WI38 (cell line): ENCODE measurements around the gene HOXD11.

Experiments used
- H3K4me3 ChIP-seq: 2 replicates; pipeline ENCODE4 v1.5.1; 2011; ENCODE audit warnings: low read depth, mild to moderate bottlenecking, control low read depth, low read length
- CTCF ChIP-seq: IDR thresholded peaks from 2 replicates; pipeline ENCODE4 v1.5.1; 2012; ENCODE audit warnings: low read depth, mild to moderate bottlenecking, control low read depth, low read length

Gene HOXD11

GRCh38 chr2:176155356-176156044 lies 48.4 kb downstream of the HOXD11 start:
- H3K4me3 ChIP-seq: no peak overlapping the region
- no peak for TF ChIP-seq CTCF

GRCh38 chr2:176156301-176156806 lies 49.3 kb downstream of the HOXD11 start:
- TF ChIP-seq CTCF: no peak
- H3K4me3 ChIP-seq: no peak overlapping the region

GRCh38 chr2:176156807-176157498 lies 49.9 kb downstream of the HOXD11 start, which contains the start of gene HOXD3:
Gene HOXD3 (plus strand): TSS chr2:176157307. CDS start chr2:176169115, 11,808 bp downstream.
- H3K4me3 ChIP-seq: no peak within 1 kb of the TSS
- no peak for TF ChIP-seq CTCF

GRCh38 chr2:176157499-176158185 lies 50.6 kb downstream of the HOXD11 start:
- no peak overlapping the region for H3K4me3 ChIP-seq
- no peak for TF ChIP-seq CTCF

GRCh38 chr2:176158186-176158591 lies 51.1 kb downstream of the HOXD11 start:
- TF ChIP-seq CTCF: no peak
- no peak overlapping the region for H3K4me3 ChIP-seq

GRCh38 chr2:176158855-176159662 lies 52.0 kb downstream of the HOXD11 start:
- no peak for TF ChIP-seq CTCF
- H3K4me3 ChIP-seq: no peak overlapping the region
